Sciatic nerve (tissue), 2 donors: ENCODE results near the gene TGM6. TPM values are rescaled to one million over a fixed set of nuclear protein-coding genes. Genes with fewer than 3 reads are reported as not detected.

Source experiments
- ATAC-seq: fragments of 200-7000 bp; cut with Tn5 transposase; one replicate; pipeline ENCODE4 v1.9.1; 2020; ENCODE audit warnings: mild to moderate bottlenecking, moderate library complexity
- DNase-seq: peaks from one replicate; pipeline ENCODE4 v3.0.0-alpha.2; 2020; ENCODE audit warnings: low spot score
- intact Hi-C: fragments of 100-400 bp; cut with DNase I; formaldehyde crosslinking; loops from one replicate; pipeline ENCODE4 v1.14.2; 2022
- total RNA-seq: library from RNA; stranded (reverse); fragmentation: NEBNext Ultra II Directional; extraction: Animal tissue kit (Norgen Biotek cat#: 25700); gene quantifications from one replicate; pipeline ENCODE4 v1.2.1, GENCODE V29; 2021
- donor health status: DM: no; HTN: no; CAD: no.
- donor health status: DM: no; HTN: no; CAD: no.

Gene TGM6
- total RNA-seq, 1 donor from 2014 or later, result not detected

DNA sequence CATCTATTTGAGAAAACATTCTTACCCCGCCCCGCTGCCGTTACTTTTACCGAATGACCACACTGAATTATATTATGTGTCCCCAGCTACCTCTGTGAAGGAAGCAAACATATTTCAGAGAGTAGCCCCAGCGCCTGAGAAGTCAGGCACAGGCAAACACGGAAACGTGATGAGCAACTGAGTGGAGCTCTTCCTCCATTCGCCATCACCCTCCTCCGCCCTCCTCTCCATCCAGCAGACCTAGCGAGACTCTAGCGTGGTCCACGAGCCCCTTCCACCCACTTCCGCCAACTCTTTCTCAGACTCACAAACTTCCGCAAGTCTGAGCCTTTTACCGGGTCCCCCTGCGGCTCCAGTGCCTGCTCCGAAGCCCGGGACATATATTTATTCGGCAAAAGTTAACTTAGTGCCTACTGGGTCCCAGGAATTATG is 89.3 kb downstream of the TGM6 start:
- no peak for DNase-seq
- intact Hi-C loops, result no loop called here
- peak; percentile 54 for ATAC-seq

DNA sequence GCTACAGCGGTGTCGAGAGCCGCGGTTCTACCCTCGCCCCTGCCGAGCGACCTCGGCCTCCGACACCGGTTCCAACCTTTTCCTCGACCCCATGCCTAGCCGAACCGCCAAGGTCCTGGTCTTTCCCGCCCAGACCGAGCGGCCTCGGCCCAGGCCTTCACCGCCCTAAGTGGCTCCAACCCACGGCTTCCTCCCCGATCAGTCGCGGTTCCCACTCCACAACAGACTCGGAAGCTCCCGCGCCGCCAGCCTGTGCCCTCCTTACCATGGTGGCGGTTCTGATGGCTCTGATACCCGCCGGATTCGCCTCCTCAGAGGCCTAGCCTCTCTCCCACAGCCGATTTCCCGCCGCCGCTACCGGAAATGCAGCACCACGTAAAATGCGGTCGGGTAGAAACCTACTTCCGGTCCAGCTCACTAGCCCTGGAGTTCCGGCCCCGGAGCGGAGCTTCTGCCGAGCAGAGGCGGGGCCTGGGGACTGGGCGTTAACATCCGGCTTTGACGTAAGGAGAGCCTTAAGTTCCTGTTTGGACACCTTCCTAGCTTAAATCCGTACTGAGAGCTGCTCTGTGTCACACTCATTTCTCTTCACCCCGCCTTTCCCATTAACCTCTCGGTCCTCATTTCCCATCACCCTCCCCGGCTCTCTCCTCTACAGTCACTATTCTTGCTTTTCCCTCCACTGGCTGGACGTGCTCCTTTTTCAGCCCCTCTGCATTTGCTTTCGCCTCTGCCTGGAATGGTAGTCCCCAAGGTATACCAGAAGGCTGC is 89.9 kb downstream of the TGM6 start, which contains the start of gene SNRPB:
Gene SNRPB (minus strand): TSS at position 367 of the 771 bp plus-strand sequence. CDS start 99 bp downstream, at position 268.
- ATAC-seq (peak; percentile 100), DNase-seq (peak; percentile 97)
- intact Hi-C loops, result no loop called here

DNA sequence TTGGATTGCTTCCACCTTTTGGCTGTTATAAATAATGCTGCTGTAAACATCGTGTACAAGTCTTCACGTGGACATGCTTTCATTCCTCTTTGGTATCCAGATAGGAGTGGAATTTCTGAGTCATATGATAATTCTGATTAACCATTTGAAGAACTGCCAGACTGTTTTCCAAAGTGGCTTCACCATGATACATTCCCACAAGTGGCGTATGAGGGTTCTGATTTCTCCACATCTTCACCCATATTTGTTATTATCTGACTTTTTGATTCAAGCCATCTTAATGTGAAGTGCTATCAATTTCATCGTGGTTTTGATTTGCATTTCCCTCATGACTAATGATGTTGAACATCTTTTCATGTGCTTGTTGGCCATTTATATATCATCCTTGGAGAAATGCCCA is 92.8 kb downstream of the TGM6 start:
- no peak for DNase-seq
- intact Hi-C loops, result no loop called here
- ATAC-seq, result no peak

DNA sequence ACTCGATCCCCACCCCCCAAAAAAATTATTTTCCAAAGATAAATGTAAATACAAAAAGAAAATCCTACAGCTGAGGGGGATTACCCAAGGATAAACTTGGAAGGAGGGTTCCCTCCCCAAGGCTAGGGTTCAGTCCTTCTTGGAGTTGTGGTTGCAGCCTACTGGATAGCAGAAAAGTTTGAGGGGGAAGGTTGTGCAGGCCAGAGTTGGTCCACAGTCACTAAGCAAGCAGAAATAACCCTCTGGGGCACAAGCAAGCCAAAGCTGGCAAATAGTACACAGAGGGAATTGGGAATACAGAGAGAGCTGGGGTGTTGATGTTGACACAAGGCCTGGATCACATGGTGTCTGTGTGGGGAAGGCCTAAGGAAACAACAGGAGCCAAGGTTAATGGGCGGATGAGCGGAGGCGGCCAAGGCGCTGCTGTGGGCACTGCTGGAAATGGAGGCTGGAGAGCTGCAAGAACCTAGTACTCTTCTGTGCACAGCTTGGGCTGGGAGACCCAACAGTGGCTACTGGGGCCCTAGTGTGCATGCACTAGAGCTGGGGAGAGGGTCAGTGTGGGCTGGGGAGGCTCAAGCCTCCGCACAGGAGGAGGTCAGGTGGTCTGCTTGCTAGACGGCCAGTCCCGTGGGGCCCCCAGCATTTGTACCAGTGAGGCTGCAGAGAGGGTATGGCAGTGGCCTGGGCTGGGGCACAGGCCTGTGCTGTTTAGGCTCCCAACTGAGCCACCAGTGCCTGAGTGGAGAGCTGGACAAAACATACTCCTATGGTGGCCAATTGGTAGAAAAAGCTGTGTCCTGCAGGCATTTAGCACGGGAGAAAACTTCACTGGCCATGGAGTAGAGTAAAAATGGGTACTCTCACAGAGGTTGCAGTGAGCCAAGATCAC is 95.4 kb downstream of the TGM6 start:
- intact Hi-C loops, result no loop called here
- DNase-seq, result no peak
- ATAC-seq, result peak; percentile 45

DNA sequence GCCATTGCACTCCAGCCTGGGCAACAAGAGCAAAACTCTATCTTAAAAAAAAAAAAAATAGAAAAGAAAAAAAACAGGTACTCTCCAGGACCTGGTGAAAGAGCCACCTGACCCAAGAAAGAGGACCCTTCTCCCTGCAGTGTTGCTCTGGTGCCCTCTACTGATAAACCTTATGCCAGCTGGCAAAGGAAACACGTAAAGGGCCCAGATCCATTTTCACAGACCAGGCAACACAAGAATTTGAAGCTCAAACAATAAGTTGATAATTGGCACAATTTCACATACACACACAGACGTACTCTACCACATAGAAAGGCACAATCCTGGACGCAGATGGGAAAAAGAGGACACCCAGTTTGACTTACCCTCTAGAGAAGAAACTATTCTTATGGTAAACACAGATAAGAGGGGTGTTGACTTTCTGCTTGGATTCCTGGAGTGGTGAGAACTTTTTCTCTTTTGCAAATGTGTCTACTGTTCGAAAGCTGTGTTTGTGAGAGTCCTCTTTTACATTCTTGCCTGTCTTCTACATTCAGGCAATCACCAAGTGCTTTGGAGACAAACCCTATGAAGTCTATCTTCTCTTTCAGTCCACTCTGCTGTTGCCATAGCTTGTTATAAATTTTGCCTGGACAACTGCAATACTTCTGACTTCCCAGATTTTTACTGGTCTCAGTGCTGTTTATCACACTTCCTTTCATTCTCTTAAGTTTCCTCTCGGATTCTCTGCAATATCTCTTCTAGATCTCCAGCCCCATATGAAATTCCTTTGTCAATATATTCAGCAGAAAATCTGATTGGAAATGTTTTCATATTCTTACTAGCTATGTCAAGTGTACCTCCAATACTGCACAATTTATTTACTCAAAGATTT is 96.3 kb downstream of the TGM6 start:
- ATAC-seq, result no peak
- intact Hi-C loops, result no loop called here

DNA sequence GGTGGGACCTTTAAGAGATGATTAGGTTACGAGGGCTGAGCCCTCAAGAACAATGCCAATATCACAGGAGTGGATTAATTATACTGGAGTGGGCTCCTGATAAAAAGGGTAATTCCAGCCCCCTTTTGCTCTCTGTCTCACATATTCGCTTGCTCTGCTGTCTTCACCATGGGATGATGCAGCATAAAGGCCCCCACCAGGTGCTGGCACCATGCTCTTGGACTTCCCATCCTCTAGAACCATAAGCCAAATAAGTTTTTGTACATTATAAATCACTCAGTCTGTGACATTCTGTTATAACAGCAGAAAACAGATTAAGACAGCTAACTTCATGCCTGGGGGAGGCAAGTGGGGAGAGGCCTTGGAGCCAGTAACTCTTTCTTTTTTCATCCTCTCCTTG is 99.7 kb downstream of the TGM6 start:
- ATAC-seq, result no peak
- intact Hi-C loops, result loop anchor here (5.0 kb wide), 1 partner anchor 463 kb away; no protein-coding TSS in a partner anchor
- no peak for DNase-seq

More for the DNA sequence above, 96.3 kb downstream of the TGM6 start:
- DNase-seq, result no peak

Other genes starting within 250 kb of the TGM6 start
- not detected for gene TGM3, start 84.9 kb upstream of the TGM6 start, total RNA-seq
- 64.3 TPM for gene SNRPB, start 89.9 kb downstream of the TGM6 start, total RNA-seq
- 16.3 TPM for gene ZNF343, start 128.0 kb downstream of the TGM6 start, total RNA-seq
- 0.22 TPM for gene TMC2, start 155.7 kb downstream of the TGM6 start, total RNA-seq